Breast epithelium (tissue), 3 donors: ENCODE data around the gene EIF4E3.

Source experiments
- CTCF ChIP-seq, 3 donors: fragments of 450-650 bp; IDR thresholded peaks; one replicate each; pipeline ENCODE4 v1.5.1; 2016 to 2017; ENCODE audit warnings: antibody characterized with exemption in 3 of 3, mild to moderate bottlenecking in 3 of 3, moderate library complexity in 3 of 3
- POLR2AphosphoS5 ChIP-seq, 3 donors: sonication (generic); formaldehyde crosslinking; IDR thresholded peaks; one replicate each; pipeline ENCODE4 v1.6.1; 2017; ENCODE audit warnings: antibody characterized with exemption in 3 of 3

DNA sequence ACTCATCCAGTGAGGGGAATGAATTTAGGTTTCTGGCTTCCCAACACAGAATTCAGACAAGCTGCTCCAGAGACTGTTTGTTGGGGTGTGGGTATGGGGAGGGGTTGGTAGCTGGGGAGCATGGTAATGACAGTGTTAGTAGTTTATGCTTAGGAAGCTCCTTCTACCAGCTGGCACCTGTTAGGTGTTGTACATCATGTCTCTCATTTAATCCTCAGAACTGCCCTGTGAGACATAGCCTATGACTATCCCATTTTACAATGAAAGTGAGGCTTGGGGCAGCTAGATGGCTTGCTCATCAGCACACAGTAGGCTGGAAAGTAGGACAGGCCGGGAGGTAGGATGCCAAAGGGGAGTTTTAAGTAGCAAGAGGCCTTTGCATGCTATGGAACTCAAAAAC, 2.5 kb downstream of the EIF4E3 start:
- TF ChIP-seq CTCF (IDR thresholded peaks at IDR 0.05) (no peak), POLR2AphosphoS5 (IDR thresholded peaks at IDR 0.05) (no peak)
